ENCODE measurements around the gene TUBA3C.

The TUBA3C gene

GRCh38 chr13:19156013-19156825 lies 25.4 kb downstream of the TUBA3C start:
- H3F3A ChIP-seq (ENCODE audit: low read depth) = no peaks in the 10 kb centered on the region
- no peaks in the 10 kb centered on the region for H3K79me2 ChIP-seq (ENCODE audit: insufficient read depth, low read length)
- H4K20me1 ChIP-seq (ENCODE audit: insufficient read depth, low read length, poor library complexity, severe bottlenecking) = no peaks in the 10 kb centered on the region
- H3K9ac ChIP-seq (ENCODE audit: low read depth, low read length, poor library complexity, severe bottlenecking) = no peak overlapping the region
- no peak overlapping the region for H2AFZ ChIP-seq (ENCODE audit: low read length)
- H3K4me1 ChIP-seq (ENCODE audit: insufficient read depth, low read length, poor library complexity, severe bottlenecking) = no peaks in the 10 kb centered on the region
- H3K9me2 ChIP-seq (replicated peaks; ENCODE audit: low read depth, low read length) = no peaks in the 10 kb centered on the region
- no peak overlapping the region for H3K4me2 ChIP-seq (ENCODE audit: low read depth, low read length, poor library complexity, severe bottlenecking)
- H3K4me3 ChIP-seq (ENCODE audit: low read length, poor library complexity, severe bottlenecking) = no peak overlapping the region
- TF ChIP-seq EZH2phosphoT487 (IDR thresholded peaks at IDR 0.05; ENCODE audit: borderline replicate concordance) = no peak
- TF ChIP-seq CTCF (conservative IDR thresholded peaks at IDR 0.05; ENCODE audit: low read length) = no peak
- H3K9me3 ChIP-seq (ENCODE audit: insufficient read depth, low read depth, low read length) = peaks cover 17% of the 10 kb centered on the region; the same call in 1 of the 2 replicates
- no peaks in the 10 kb centered on the region for H3K27me3 ChIP-seq (ENCODE audit: insufficient read depth, low read length, poor library complexity, severe bottlenecking)
- no peaks in the 10 kb centered on the region for H3K36me3 ChIP-seq (ENCODE audit: insufficient read depth, low read length)

- H3K4me2 ChIP-seq (ENCODE audit: low read depth, low read length, poor library complexity, severe bottlenecking) = no peak overlapping the region
- no peak overlapping the region for H3K4me3 ChIP-seq (ENCODE audit: low read length, poor library complexity, severe bottlenecking)
- TF ChIP-seq EZH2phosphoT487 (IDR thresholded peaks at IDR 0.05; ENCODE audit: borderline replicate concordance) (no peak), CTCF (conservative IDR thresholded peaks at IDR 0.05; ENCODE audit: low read length) (no peak)
- no peaks in the 10 kb centered on the region for H3K27me3 ChIP-seq (ENCODE audit: insufficient read depth, low read length, poor library complexity, severe bottlenecking)
- H3K9me3 ChIP-seq (ENCODE audit: insufficient read depth, low read depth, low read length) = peaks cover 21% of the 10 kb centered on the region; the same call in 1 of the 2 replicates
- H4K20me1 ChIP-seq (ENCODE audit: insufficient read depth, low read length, poor library complexity, severe bottlenecking) = no peaks in the 10 kb centered on the region
- no peak overlapping the region for H2AFZ ChIP-seq (ENCODE audit: low read length)
- no peaks in the 10 kb centered on the region for H3K36me3 ChIP-seq (ENCODE audit: insufficient read depth, low read length)
- no peaks in the 10 kb centered on the region for H3K9me2 ChIP-seq (replicated peaks; ENCODE audit: low read depth, low read length)
- no peaks in the 10 kb centered on the region for H3K4me1 ChIP-seq (ENCODE audit: insufficient read depth, low read length, poor library complexity, severe bottlenecking)
- H3K9ac ChIP-seq (ENCODE audit: low read depth, low read length, poor library complexity, severe bottlenecking) = no peak overlapping the region
- no peaks in the 10 kb centered on the region for H3K79me2 ChIP-seq (ENCODE audit: insufficient read depth, low read length)
- no peaks in the 10 kb centered on the region for H3F3A ChIP-seq (ENCODE audit: low read depth)
Observed at GRCh38 chr13:19155321-19155861, 26.2 kb downstream of the TUBA3C start.

- no peaks in the 10 kb centered on the region for H3K9me2 ChIP-seq (replicated peaks; ENCODE audit: low read depth, low read length)
- no peaks in the 10 kb centered on the region for H3K4me1 ChIP-seq (ENCODE audit: insufficient read depth, low read length, poor library complexity, severe bottlenecking)
- H3K79me2 ChIP-seq (ENCODE audit: insufficient read depth, low read length) = no peaks in the 10 kb centered on the region
- H3K27me3 ChIP-seq (ENCODE audit: insufficient read depth, low read length, poor library complexity, severe bottlenecking) = no peaks in the 10 kb centered on the region
- no peaks in the 10 kb centered on the region for H4K20me1 ChIP-seq (ENCODE audit: insufficient read depth, low read length, poor library complexity, severe bottlenecking)
- no peaks in the 10 kb centered on the region for H3F3A ChIP-seq (ENCODE audit: low read depth)
- no peak for TF ChIP-seq EZH2phosphoT487 (IDR thresholded peaks at IDR 0.05; ENCODE audit: borderline replicate concordance)
- TF ChIP-seq CTCF (conservative IDR thresholded peaks at IDR 0.05; ENCODE audit: low read length) = no peak
- H3K4me2 ChIP-seq (ENCODE audit: low read depth, low read length, poor library complexity, severe bottlenecking) = no peak overlapping the region
- no peaks in the 10 kb centered on the region for H3K36me3 ChIP-seq (ENCODE audit: insufficient read depth, low read length)
- H3K9ac ChIP-seq (ENCODE audit: low read depth, low read length, poor library complexity, severe bottlenecking) = no peak overlapping the region
- H2AFZ ChIP-seq (ENCODE audit: low read length) = no peak overlapping the region
- H3K4me3 ChIP-seq (ENCODE audit: low read length, poor library complexity, severe bottlenecking) = no peak overlapping the region
- H3K9me3 ChIP-seq (ENCODE audit: insufficient read depth, low read depth, low read length) = peaks cover 26% of the 10 kb centered on the region; the same call in 1 of the 2 replicates
Observed at GRCh38 chr13:19154843-19155242, 26.8 kb downstream of the TUBA3C start.

Data from Loucy (cell line).